DOHH2 (cell line): Measurements from ENCODE around the gene PCDHB5.
A peak's percentile ranks its signal among the peaks of the same experiment; 100 is the strongest.
"Not testable (repeated sequence)": the region's sequence is repeated elsewhere in the genome, so short reads cannot be mapped to it uniquely, and the experiment has no call there.

Source experiments
- H3F3A ChIP-seq: fragments of 200-600 bp; sonication (generic), shearing (Covaris generic); 2 replicates; pipeline ENCODE4 v1.6.0; 2016; ENCODE audit warnings: antibody characterized with exemption, mild to moderate bottlenecking; ENCODE audit not compliant: control insufficient read depth, insufficient read depth
- H3K27ac ChIP-seq: fragments of 200-600 bp; sonication (generic); 2 replicates; pipeline ENCODE4 v1.5.1; 2014; ENCODE audit warnings: low read depth, mild to moderate bottlenecking, low read length, moderate library complexity
- H3K27me3 ChIP-seq: fragments of 200-600 bp; sonication (generic); 2 replicates; pipeline ENCODE4 v1.6.1; 2014; ENCODE audit warnings: mild to moderate bottlenecking, low read length, mixed read lengths; ENCODE audit not compliant: control insufficient read depth
- H3K36me3 ChIP-seq: fragments of 200-600 bp; sonication (generic); 2 replicates; pipeline ENCODE4 v1.6.1; 2014; ENCODE audit warnings: mild to moderate bottlenecking, low read length, moderate library complexity, mixed read lengths; ENCODE audit not compliant: control insufficient read depth
- H3K4me1 ChIP-seq: fragments of 200-600 bp; sonication (generic); 2 replicates; pipeline ENCODE4 v1.6.1; 2014; ENCODE audit warnings: mild to moderate bottlenecking, low read length, mixed read lengths; ENCODE audit not compliant: control insufficient read depth
- H3K4me2 ChIP-seq: fragments of 200-600 bp; sonication (generic); 2 replicates; pipeline ENCODE4 v1.6.0; 2014; ENCODE audit warnings: mild to moderate bottlenecking, low read length, moderate library complexity
- H3K4me3 ChIP-seq: fragments of 200-600 bp; sonication (generic); 2 replicates; pipeline ENCODE4 v1.5.1; 2014; ENCODE audit warnings: mild to moderate bottlenecking, low read length, mixed read lengths
- H3K79me2 ChIP-seq: fragments of 200-600 bp; sonication (generic); 2 replicates; pipeline ENCODE4 v1.6.1; 2014; ENCODE audit warnings: mild to moderate bottlenecking, low read length, mixed read lengths; ENCODE audit not compliant: control insufficient read depth
- H3K9me2 ChIP-seq: fragments of 200-600 bp; sonication (generic); replicated peaks from 2 replicates; pipeline ENCODE4 v1.6.1; 2014; ENCODE audit warnings: mild to moderate bottlenecking, low read length, mixed read lengths; ENCODE audit not compliant: control insufficient read depth
- H3K9me3 ChIP-seq: fragments of 200-600 bp; sonication (generic); 2 replicates; pipeline ENCODE4 v1.6.1; 2014; ENCODE audit warnings: antibody characterized with exemption, low read length, mixed read lengths; ENCODE audit not compliant: control insufficient read depth, insufficient read depth
- H4K20me1 ChIP-seq: fragments of 200-600 bp; sonication (generic); 2 replicates; pipeline ENCODE4 v1.6.0; 2014; ENCODE audit warnings: low read depth, mild to moderate bottlenecking, antibody characterized with exemption, low read length, moderate library complexity; ENCODE audit not compliant: control insufficient read depth, insufficient read depth
- CTCF ChIP-seq: fragments of 200-600 bp; sonication (generic); IDR thresholded peaks from one replicate; pipeline ENCODE4 v1.5.1; 2014; ENCODE audit warnings: antibody characterized with exemption, mild to moderate bottlenecking, low read depth, low read length; ENCODE audit not compliant: poor library complexity, severe bottlenecking
- EZH2phosphoT487 ChIP-seq: fragments of 200-600 bp; sonication (generic); IDR thresholded peaks from 2 replicates; pipeline ENCODE4 v1.6.1; 2017; ENCODE audit warnings: borderline replicate concordance, mild to moderate bottlenecking, antibody characterized with exemption, low read length, moderate library complexity, mixed read lengths

The PCDHB5 gene

DNA sequence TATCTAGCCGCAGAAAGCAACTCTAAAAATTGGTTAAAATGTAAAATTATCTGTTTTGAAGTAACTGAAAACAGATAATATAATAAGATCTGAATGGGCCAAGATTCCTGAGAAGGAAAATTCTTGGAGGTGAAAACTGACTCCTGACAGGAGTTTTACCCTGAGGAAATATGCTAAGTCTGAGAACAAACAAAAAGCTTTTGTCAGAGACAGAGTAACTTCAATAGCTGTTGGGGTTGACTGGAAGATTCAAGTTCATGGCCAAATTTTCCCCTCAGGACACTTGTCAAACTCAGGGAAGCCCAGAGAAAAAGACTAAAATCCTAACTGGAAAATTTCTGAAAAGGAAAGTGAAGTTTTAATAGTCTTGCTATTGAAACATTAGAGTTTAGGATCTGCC is 7.7 kb upstream of the PCDHB5 start:
- Histone ChIP-seq H3K4me3 (no peak overlapping the region), H4K20me1 (no peaks in the 10 kb centered on the region), H3K4me2 (no peak overlapping the region), H3K79me2 (no peaks in the 10 kb centered on the region), H3K9me2 (no peaks in the 10 kb centered on the region), H3K36me3 (no peaks in the 10 kb centered on the region), H3K4me1 (no peaks in the 10 kb centered on the region), H3K9me3 (no peaks in the 10 kb centered on the region), H3K27ac (no peak overlapping the region), H3K27me3 (no peaks in the 10 kb centered on the region), H3F3A (no peaks in the 10 kb centered on the region)
- TF ChIP-seq EZH2phosphoT487 (no peak), CTCF (no peak)

GRCh38 chr5:141135718-141136266 is 786 bp downstream of the PCDHB5 start:
- Histone ChIP-seq H3K27ac (no peak overlapping the region), H3K4me2 (no peak overlapping the region), H3K79me2 (no peaks in the 10 kb centered on the region), H4K20me1 (no peaks in the 10 kb centered on the region), H3K36me3 (no peaks in the 10 kb centered on the region), H3K9me2 (no peaks in the 10 kb centered on the region), H3K27me3 (no peaks in the 10 kb centered on the region), H3K4me1 (no peaks in the 10 kb centered on the region), H3F3A (no peaks in the 10 kb centered on the region), H3K4me3 (no peak overlapping the region), H3K9me3 (no peaks in the 10 kb centered on the region; the same call in 1 of the 2 replicates)
- TF ChIP-seq EZH2phosphoT487 (no peak), CTCF (no peak)

GRCh38 chr5:141137346-141137745 is 2.3 kb downstream of the PCDHB5 start:
- H3K27ac ChIP-seq, H3K4me2 ChIP-seq, H3K36me3 ChIP-seq, H3F3A ChIP-seq, H3K79me2 ChIP-seq, H3K9me3 ChIP-seq, H4K20me1 ChIP-seq, H3K27me3 ChIP-seq, H3K9me2 ChIP-seq, H3K4me3 ChIP-seq, H3K4me1 ChIP-seq: not testable (repeated sequence)

DNA sequence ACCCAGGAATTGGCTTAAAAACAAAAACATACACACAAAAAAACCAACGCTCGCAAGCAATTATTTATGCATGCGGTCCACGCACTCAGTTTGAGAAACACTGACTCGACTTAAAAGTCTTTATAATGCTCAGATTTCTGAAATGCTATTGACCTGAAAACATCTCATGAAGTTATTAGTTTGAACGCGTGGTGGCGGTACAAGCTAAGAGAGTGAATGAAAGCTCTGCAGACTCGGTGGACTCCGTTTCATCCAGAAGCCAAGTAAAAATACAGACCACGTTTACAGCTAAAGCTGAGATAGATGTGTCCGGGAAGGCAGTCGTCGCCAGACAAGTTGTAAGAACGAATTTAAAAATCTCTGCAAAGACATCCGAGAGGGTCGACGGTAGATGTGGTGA is 14.8 kb downstream of the PCDHB5 start, which contains the start of gene PCDHB6:
Gene PCDHB6 (plus strand): TSS at position 246 of the 400 bp plus-strand sequence. CDS start 201 bp downstream, outside the sequence.
- H3F3A ChIP-seq: no peaks in the 10 kb centered on the region
- H3K4me2 ChIP-seq: no peak within 1 kb of the TSS
- no peaks in the 10 kb centered on the region for H3K4me1 ChIP-seq
- no peaks in the 10 kb centered on the region for H3K9me2 ChIP-seq
- no peak within 1 kb of the TSS for H3K27ac ChIP-seq
- H3K27me3 ChIP-seq: no peaks in the 10 kb centered on the region
- TF ChIP-seq EZH2phosphoT487 (no peak), CTCF (peak; percentile 44)
- no peak within 1 kb of the TSS for H3K4me3 ChIP-seq
- H3K79me2 ChIP-seq: no peaks in the 10 kb centered on the region
- no peaks in the 10 kb centered on the region for H3K36me3 ChIP-seq
- no peaks in the 10 kb centered on the region for H3K9me3 ChIP-seq
- H4K20me1 ChIP-seq: no peaks in the 10 kb centered on the region
